GM12878 (cell line): Measurements from ENCODE around the gene PPIF. TPM values are rescaled to one million over a fixed set of nuclear protein-coding genes. Genes with fewer than 3 reads are reported as not detected.

Source experiments
- CREB1 ChIP-seq: IDR thresholded peaks from 2 replicates; pipeline ENCODE4 v1.6.1; 2012; ENCODE audit warnings: low read depth, mild to moderate bottlenecking, inconsistent platforms
- MEF2B ChIP-seq: fragments of 450-650 bp; IDR thresholded peaks from 2 replicates; pipeline ENCODE4 v1.6.1; 2018; ENCODE audit warnings: mild to moderate bottlenecking, moderate library complexity; ENCODE audit not compliant: partially characterized antibody, poor library complexity, severe bottlenecking
- SMC3 ChIP-seq: IDR thresholded peaks from 2 replicates; pipeline ENCODE4 v1.6.1; 2011; ENCODE audit warnings: low read length, improper control_type of control experiment, borderline replicate concordance
- TAF1 ChIP-seq: IDR thresholded peaks from 2 replicates; pipeline ENCODE4 v1.6.1; 2011; ENCODE audit warnings: mild to moderate bottlenecking, low read depth, low read length, borderline replicate concordance
- YBX1 ChIP-seq: fragments of 450-650 bp; IDR thresholded peaks from 2 replicates; pipeline ENCODE4 v1.6.1; 2016; ENCODE audit warnings: antibody characterized with exemption
- polyA plus RNA-seq, 11 experiments: library from polyadenylated mRNA; depleted of rRNA in 4 of 11; unstranded in 6 of 11; stranded (reverse) in 5 of 11; fragments of >200 nt; fragmentation: Nextera tagmentation in 4 of 11; fragmentation: Illumina TruSeq in 1 of 11; extraction: Ambion mirVana in 4 of 11; extraction: Trizol in 1 of 11; gene quantifications; 1 replicate in 1 of 11; 2 replicates in 10 of 11; pipeline versions ENCODE4 v1.2.1 to v1.2.3, GENCODE V29; 2011 to 2016; ENCODE audit warnings: inconsistent platforms in 2 of 11, missing spikeins in 2 of 11, low read depth in 1 of 11
- total RNA-seq, 4 experiments: library from RNA; depleted of rRNA in 3 of 4; stranded (reverse); fragments of >200 nt in 3 of 4; fragmentation: Illumina TruSeq in 1 of 4; extraction: Trizol in 1 of 4; gene quantifications; 2 replicates each; pipeline versions ENCODE4 v1.2.1 to v1.2.3, GENCODE V29; 2013 to 2021
- TF ChIP-seq, protein P1 (sequence below): fragments of 450-650 bp; IDR thresholded peaks from 2 replicates; pipeline ENCODE4 v1.6.1; 2017; ENCODE audit warnings: antibody characterized with exemption, mild to moderate bottlenecking, moderate library complexity
- TF ChIP-seq, protein P2 (sequence below): IDR thresholded peaks from 2 replicates; pipeline ENCODE4 v1.6.1; 2012; ENCODE audit warnings: low read length, inconsistent platforms
- TF ChIP-seq, protein P3 (sequence below): IDR thresholded peaks from 2 replicates; pipeline ENCODE4 v1.6.1; 2012; ENCODE audit warnings: low read depth, low read length, improper control_type of control experiment

Gene PPIF
- total and polyA plus RNA-seq, 10 of the 15 experiments (the other 5 are each of a cell fraction or from before 2014, with no cell fraction given): 28.8 to 180 (median 128) TPM

DNA sequence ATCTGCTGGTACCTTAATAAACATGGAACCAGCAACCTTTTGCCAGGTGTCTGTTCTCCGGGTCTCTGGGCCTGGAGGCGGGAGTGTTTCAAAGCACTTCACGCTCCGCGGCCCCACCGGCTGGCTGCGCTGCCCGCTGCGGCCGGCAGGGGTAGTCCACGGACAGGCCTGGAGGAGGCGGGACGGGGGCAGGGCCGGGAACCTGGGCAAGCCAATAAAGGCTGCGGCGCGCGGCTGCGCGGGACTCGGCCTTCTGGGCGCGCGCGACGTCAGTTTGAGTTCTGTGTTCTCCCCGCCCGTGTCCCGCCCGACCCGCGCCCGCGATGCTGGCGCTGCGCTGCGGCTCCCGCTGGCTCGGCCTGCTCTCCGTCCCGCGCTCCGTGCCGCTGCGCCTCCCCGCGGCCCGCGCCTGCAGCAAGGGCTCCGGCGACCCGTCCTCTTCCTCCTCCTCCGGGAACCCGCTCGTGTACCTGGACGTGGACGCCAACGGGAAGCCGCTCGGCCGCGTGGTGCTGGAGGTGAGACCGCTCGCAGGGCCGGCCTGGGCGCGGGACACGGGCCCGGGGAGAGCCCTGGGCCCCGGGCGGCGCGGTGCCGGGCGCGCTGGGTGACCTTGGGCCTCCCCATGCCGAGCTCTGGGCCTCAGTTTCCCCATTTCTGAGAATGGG, at the start of gene PPIF (continued):
- TF ChIP-seq, protein P1, sequence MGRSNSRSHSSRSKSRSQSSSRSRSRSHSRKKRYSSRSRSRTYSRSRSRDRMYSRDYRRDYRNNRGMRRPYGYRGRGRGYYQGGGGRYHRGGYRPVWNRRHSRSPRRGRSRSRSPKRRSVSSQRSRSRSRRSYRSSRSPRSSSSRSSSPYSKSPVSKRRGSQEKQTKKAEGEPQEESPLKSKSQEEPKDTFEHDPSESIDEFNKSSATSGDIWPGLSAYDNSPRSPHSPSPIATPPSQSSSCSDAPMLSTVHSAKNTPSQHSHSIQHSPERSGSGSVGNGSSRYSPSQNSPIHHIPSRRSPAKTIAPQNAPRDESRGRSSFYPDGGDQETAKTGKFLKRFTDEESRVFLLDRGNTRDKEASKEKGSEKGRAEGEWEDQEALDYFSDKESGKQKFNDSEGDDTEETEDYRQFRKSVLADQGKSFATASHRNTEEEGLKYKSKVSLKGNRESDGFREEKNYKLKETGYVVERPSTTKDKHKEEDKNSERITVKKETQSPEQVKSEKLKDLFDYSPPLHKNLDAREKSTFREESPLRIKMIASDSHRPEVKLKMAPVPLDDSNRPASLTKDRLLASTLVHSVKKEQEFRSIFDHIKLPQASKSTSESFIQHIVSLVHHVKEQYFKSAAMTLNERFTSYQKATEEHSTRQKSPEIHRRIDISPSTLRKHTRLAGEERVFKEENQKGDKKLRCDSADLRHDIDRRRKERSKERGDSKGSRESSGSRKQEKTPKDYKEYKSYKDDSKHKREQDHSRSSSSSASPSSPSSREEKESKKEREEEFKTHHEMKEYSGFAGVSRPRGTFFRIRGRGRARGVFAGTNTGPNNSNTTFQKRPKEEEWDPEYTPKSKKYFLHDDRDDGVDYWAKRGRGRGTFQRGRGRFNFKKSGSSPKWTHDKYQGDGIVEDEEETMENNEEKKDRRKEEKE: 0 out of 2 replicates have a peak, but pooled peaks have one; percentile 31
- TF ChIP-seq TAF1 (peak; percentile 86; the same call in 1 of the 2 replicates), SMC3 (peak; percentile 63), CREB1 (peak; percentile 51; the same call in 1 of the 2 replicates), MEF2B (peak; percentile 12), YBX1 (no peak)
- TF ChIP-seq, protein P2, sequence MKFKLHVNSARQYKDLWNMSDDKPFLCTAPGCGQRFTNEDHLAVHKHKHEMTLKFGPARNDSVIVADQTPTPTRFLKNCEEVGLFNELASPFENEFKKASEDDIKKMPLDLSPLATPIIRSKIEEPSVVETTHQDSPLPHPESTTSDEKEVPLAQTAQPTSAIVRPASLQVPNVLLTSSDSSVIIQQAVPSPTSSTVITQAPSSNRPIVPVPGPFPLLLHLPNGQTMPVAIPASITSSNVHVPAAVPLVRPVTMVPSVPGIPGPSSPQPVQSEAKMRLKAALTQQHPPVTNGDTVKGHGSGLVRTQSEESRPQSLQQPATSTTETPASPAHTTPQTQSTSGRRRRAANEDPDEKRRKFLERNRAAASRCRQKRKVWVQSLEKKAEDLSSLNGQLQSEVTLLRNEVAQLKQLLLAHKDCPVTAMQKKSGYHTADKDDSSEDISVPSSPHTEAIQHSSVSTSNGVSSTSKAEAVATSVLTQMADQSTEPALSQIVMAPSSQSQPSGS: no peak
- TF ChIP-seq, protein P3, sequence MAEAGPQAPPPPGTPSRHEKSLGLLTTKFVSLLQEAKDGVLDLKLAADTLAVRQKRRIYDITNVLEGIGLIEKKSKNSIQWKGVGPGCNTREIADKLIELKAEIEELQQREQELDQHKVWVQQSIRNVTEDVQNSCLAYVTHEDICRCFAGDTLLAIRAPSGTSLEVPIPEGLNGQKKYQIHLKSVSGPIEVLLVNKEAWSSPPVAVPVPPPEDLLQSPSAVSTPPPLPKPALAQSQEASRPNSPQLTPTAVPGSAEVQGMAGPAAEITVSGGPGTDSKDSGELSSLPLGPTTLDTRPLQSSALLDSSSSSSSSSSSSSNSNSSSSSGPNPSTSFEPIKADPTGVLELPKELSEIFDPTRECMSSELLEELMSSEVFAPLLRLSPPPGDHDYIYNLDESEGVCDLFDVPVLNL: peak; percentile 75
